MM.1S (cell line): ENCODE data around the gene TMEM219.

Source experiments
- DNase-seq: peaks from one replicate; pipeline ENCODE4 v3.0.0-alpha.2; 2015
- H2AFZ ChIP-seq: fragments of 300-600 bp; sonication (generic); 2 replicates; pipeline ENCODE4 v1.6.0; 2016; ENCODE audit warnings: antibody characterized with exemption, low read length
- H3F3A ChIP-seq: fragments of 300-600 bp; sonication (generic); 2 replicates; pipeline ENCODE4 v1.6.1; 2016; ENCODE audit warnings: mild to moderate bottlenecking, antibody characterized with exemption, low read length, moderate library complexity, mixed read lengths; ENCODE audit not compliant: insufficient read depth
- H3K27ac ChIP-seq: fragments of 300-600 bp; sonication (generic); 2 replicates; pipeline ENCODE4 v1.5.1; 2016; ENCODE audit warnings: mild to moderate bottlenecking, low read length
- H3K27me3 ChIP-seq: fragments of 300-600 bp; sonication (generic); replicated peaks from 2 replicates; pipeline ENCODE4 v1.6.0; 2016; ENCODE audit warnings: low read length; ENCODE audit not compliant: insufficient read depth
- H3K36me3 ChIP-seq: fragments of 300-600 bp; sonication (generic); replicated peaks from 2 replicates; pipeline ENCODE4 v1.6.1; 2016; ENCODE audit warnings: mild to moderate bottlenecking, low read length, mixed read lengths; ENCODE audit not compliant: insufficient read depth
- H3K4me1 ChIP-seq: fragments of 300-600 bp; sonication (generic); 2 replicates; pipeline ENCODE4 v1.6.1; 2016; ENCODE audit warnings: low read length, mixed read lengths
- H3K4me2 ChIP-seq: fragments of 300-600 bp; sonication (generic); 2 replicates; pipeline ENCODE4 v1.6.0; 2016; ENCODE audit warnings: low read depth, low read length
- H3K4me3 ChIP-seq: fragments of 300-600 bp; sonication (generic); 2 replicates; pipeline ENCODE4 v1.5.1; 2016; ENCODE audit warnings: low read length, mixed read lengths
- H3K79me2 ChIP-seq: fragments of 300-600 bp; sonication (generic); 2 replicates; pipeline ENCODE4 v1.6.1; 2016; ENCODE audit warnings: mixed run types, low read length, mixed read lengths
- H3K9ac ChIP-seq: fragments of 300-600 bp; sonication (generic); 2 replicates; pipeline ENCODE4 v1.6.1; 2016; ENCODE audit warnings: low read length, mixed read lengths
- H3K9me2 ChIP-seq: fragments of 300-600 bp; sonication (generic); replicated peaks from 2 replicates; pipeline ENCODE4 v1.6.1; 2016; ENCODE audit warnings: mild to moderate bottlenecking, low read length, mixed read lengths; ENCODE audit not compliant: insufficient read depth
- H3K9me3 ChIP-seq: fragments of 300-600 bp; sonication (generic); replicated peaks from 2 replicates; pipeline ENCODE4 v1.6.1; 2016; ENCODE audit warnings: mild to moderate bottlenecking, low read length, mixed read lengths; ENCODE audit not compliant: insufficient read depth
- H4K20me1 ChIP-seq: fragments of 300-600 bp; sonication (generic); 2 replicates; pipeline ENCODE4 v1.6.1; 2016; ENCODE audit warnings: mild to moderate bottlenecking, low read length, moderate library complexity, mixed read lengths; ENCODE audit not compliant: insufficient read depth
- CTCF ChIP-seq: fragments of 300-600 bp; sonication (generic); IDR thresholded peaks from 2 replicates; pipeline ENCODE4 v1.5.1; 2016; ENCODE audit warnings: antibody characterized with exemption, low read length, mixed read lengths
- EZH2 ChIP-seq: fragments of 300-600 bp; sonication (generic); optimal IDR thresholded peaks from 2 replicates; pipeline ENCODE3; 2017; ENCODE audit warnings: low read depth, mild to moderate bottlenecking, antibody characterized with exemption, low read length, mixed read lengths
- EZH2phosphoT487 ChIP-seq: fragments of 300-600 bp; sonication (generic); IDR thresholded peaks from 2 replicates; pipeline ENCODE4 v1.6.1; 2018; ENCODE audit warnings: antibody characterized with exemption, low read length

Gene TMEM219

GRCh38 chr16:29992344-29992967 is 30.6 kb downstream of the TMEM219 start:
- H3K36me3 ChIP-seq = 0 out of 2 replicates have a peak, but pooled peaks cover 2% of the 10 kb centered on the region
- no peak overlapping the region for H2AFZ ChIP-seq
- DNase-seq = no peak
- no peaks in the 10 kb centered on the region for H3K27me3 ChIP-seq
- no peaks in the 10 kb centered on the region for H4K20me1 ChIP-seq
- H3K4me2 ChIP-seq = no peak overlapping the region
- no peaks in the 10 kb centered on the region for H3K9me2 ChIP-seq
- peaks cover 22% of the 10 kb centered on the region for H3F3A ChIP-seq
- no peak overlapping the region for H3K4me3 ChIP-seq
- H3K9me3 ChIP-seq = no peaks in the 10 kb centered on the region
- peaks cover 12% of the 10 kb centered on the region for H3K4me1 ChIP-seq
- TF ChIP-seq CTCF = no peak
- no peak for TF ChIP-seq EZH2phosphoT487
- no peak for TF ChIP-seq EZH2
- no peak overlapping the region for H3K9ac ChIP-seq
- no peak overlapping the region for H3K27ac ChIP-seq
- peaks cover 11% of the 10 kb centered on the region for H3K79me2 ChIP-seq

GRCh38 chr16:29993191-29993902 is 31.5 kb downstream of the TMEM219 start:
- peaks cover 12% of the 10 kb centered on the region for H3K4me1 ChIP-seq
- H3K9ac ChIP-seq = no peak overlapping the region
- no peak overlapping the region for H2AFZ ChIP-seq
- 0 out of 2 replicates have a peak, but pooled peaks cover 2% of the 10 kb centered on the region for H3K36me3 ChIP-seq
- H3K9me3 ChIP-seq = no peaks in the 10 kb centered on the region
- peaks cover 11% of the 10 kb centered on the region for H3K79me2 ChIP-seq
- H3K4me2 ChIP-seq = no peak overlapping the region
- no peak for DNase-seq
- H3K27me3 ChIP-seq = no peaks in the 10 kb centered on the region
- no peak overlapping the region for H3K4me3 ChIP-seq
- no peak for TF ChIP-seq CTCF
- TF ChIP-seq EZH2 = no peak
- TF ChIP-seq EZH2phosphoT487 = no peak
- no peaks in the 10 kb centered on the region for H3K9me2 ChIP-seq
- H4K20me1 ChIP-seq = no peaks in the 10 kb centered on the region
- H3F3A ChIP-seq = peaks cover 22% of the 10 kb centered on the region
- no peak overlapping the region for H3K27ac ChIP-seq

GRCh38 chr16:29993903-29994599 is 32.2 kb downstream of the TMEM219 start:
- H3F3A ChIP-seq = peaks cover 21% of the 10 kb centered on the region
- 0 out of 2 replicates have a peak, but pooled peaks cover 2% of the 10 kb centered on the region for H3K36me3 ChIP-seq
- no peaks in the 10 kb centered on the region for H4K20me1 ChIP-seq
- H3K9me2 ChIP-seq = no peaks in the 10 kb centered on the region
- no peak for TF ChIP-seq CTCF
- no peak for TF ChIP-seq EZH2
- no peak for DNase-seq
- H3K27ac ChIP-seq = no peak overlapping the region
- no peaks in the 10 kb centered on the region for H3K27me3 ChIP-seq
- H3K9me3 ChIP-seq = no peaks in the 10 kb centered on the region
- H3K4me1 ChIP-seq = peaks cover 12% of the 10 kb centered on the region
- no peak overlapping the region; the same call in 1 of the 2 replicates for H3K9ac ChIP-seq
- H3K4me2 ChIP-seq = peak overlapping the region; percentile 99
- peaks cover 11% of the 10 kb centered on the region for H3K79me2 ChIP-seq
- peak overlapping the region; percentile 98; the same call in 1 of the 2 replicates for H3K4me3 ChIP-seq
- H2AFZ ChIP-seq = no peak overlapping the region
